GM12878 (cell line): ENCODE measurements around the gene N4BP3.

Experiments used
- BRCA1 ChIP-seq: IDR thresholded peaks from 2 replicates; pipeline ENCODE4 v1.6.1; 2011; ENCODE audit warnings: low read depth, low read length, improper control_type of control experiment
- CBX5 ChIP-seq: sonication (generic); IDR thresholded peaks from 2 replicates; pipeline ENCODE4 v1.6.1; 2016; ENCODE audit warnings: low read depth, moderate library complexity, mild to moderate bottlenecking, inconsistent platforms
- EGR1 ChIP-seq, 2 experiments: IDR thresholded peaks; 1 replicate in 1 of 2; 2 replicates in 1 of 2; pipeline ENCODE4 v1.6.1; 2011 to 2012; ENCODE audit warnings: low read depth in 2 of 2, low read length in 2 of 2, borderline replicate concordance in 1 of 2, mild to moderate bottlenecking in 1 of 2, moderate library complexity in 1 of 2
- EP300 ChIP-seq, 2 experiments: fragments of 150-350 bp in 1 of 2; IDR thresholded peaks; 2 replicates each; pipeline ENCODE4 v1.6.1; 2011 to 2012; ENCODE audit warnings: low read depth in 2 of 2, low read length in 2 of 2, borderline replicate concordance in 1 of 2, improper control_type of control experiment in 1 of 2, inconsistent platforms in 1 of 2; ENCODE audit not compliant: control insufficient read depth in 1 of 2
- GABPA ChIP-seq: IDR thresholded peaks from 2 replicates; pipeline ENCODE4 v1.6.1; 2014; ENCODE audit warnings: antibody characterized with exemption, low read depth, mild to moderate bottlenecking, inconsistent platforms
- NFYB ChIP-seq: IDR thresholded peaks from 2 replicates; pipeline ENCODE4 v1.6.1; 2011; ENCODE audit warnings: low read depth, mild to moderate bottlenecking, low read length, improper control_type of control experiment, moderate library complexity; ENCODE audit not compliant: insufficient read depth
- POLR2AphosphoS2 ChIP-seq: IDR thresholded peaks from 2 replicates; pipeline ENCODE4 v1.6.1; 2011; ENCODE audit warnings: low read depth, mild to moderate bottlenecking, low read length, improper control_type of control experiment, moderate library complexity
- POLR2AphosphoS5 ChIP-seq: IDR thresholded peaks from 2 replicates; pipeline ENCODE4 v1.6.1; 2011; ENCODE audit warnings: mild to moderate bottlenecking, low read length, inconsistent platforms
- TF ChIP-seq, protein P1 (sequence below), 3 experiments: IDR thresholded peaks in 2 of 3; conservative IDR thresholded peaks in 1 of 3; 2 replicates each; pipeline ENCODE4 v1.5.1; 2011; ENCODE audit warnings: low read depth in 3 of 3, low read length in 3 of 3, mild to moderate bottlenecking in 3 of 3, control low read depth in 2 of 3, moderate library complexity in 2 of 3, inconsistent platforms in 1 of 3, mixed read lengths in 1 of 3; ENCODE audit not compliant: control insufficient read depth in 2 of 3, insufficient read depth in 1 of 3; ENCODE audit errors: extremely low read depth in 1 of 3
- TF ChIP-seq, protein P2 (sequence below): IDR thresholded peaks from 2 replicates; pipeline ENCODE4 v1.6.1; 2012; ENCODE audit warnings: low read depth, low read length, improper control_type of control experiment
- TF ChIP-seq, protein P3 (sequence below): IDR thresholded peaks from 2 replicates; pipeline ENCODE4 v1.6.1; 2012; ENCODE audit warnings: mild to moderate bottlenecking, low read depth, low read length

DNA sequence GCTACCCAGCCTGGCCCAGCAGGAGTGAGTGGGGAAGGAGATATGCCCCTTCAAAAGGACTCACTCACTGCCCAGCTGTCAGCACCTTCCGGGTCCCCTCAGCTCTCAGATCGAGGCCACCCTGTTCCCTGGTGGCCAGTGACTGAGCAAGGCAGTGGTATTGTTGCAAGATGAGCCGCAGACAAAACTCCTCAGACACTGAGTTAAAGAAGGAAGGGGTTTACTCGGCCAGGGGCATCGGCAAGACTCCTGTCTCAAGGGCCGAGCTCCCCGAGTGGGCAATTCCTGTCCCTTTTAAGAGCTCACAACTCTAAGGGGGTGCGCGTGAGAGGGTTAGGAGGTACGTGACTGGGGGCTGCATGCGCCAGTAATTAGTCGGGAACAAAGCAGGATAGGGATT lies 9.7 kb upstream of the N4BP3 start:
- TF ChIP-seq, protein P1, sequence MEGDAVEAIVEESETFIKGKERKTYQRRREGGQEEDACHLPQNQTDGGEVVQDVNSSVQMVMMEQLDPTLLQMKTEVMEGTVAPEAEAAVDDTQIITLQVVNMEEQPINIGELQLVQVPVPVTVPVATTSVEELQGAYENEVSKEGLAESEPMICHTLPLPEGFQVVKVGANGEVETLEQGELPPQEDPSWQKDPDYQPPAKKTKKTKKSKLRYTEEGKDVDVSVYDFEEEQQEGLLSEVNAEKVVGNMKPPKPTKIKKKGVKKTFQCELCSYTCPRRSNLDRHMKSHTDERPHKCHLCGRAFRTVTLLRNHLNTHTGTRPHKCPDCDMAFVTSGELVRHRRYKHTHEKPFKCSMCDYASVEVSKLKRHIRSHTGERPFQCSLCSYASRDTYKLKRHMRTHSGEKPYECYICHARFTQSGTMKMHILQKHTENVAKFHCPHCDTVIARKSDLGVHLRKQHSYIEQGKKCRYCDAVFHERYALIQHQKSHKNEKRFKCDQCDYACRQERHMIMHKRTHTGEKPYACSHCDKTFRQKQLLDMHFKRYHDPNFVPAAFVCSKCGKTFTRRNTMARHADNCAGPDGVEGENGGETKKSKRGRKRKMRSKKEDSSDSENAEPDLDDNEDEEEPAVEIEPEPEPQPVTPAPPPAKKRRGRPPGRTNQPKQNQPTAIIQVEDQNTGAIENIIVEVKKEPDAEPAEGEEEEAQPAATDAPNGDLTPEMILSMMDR (IDR thresholded peaks at IDR 0.05 in 2 of 3, conservative IDR thresholded peaks at IDR 0.05 in 1 of 3; ENCODE audit: control insufficient read depth in 2 of 3, extremely low read depth in 1 of 3, insufficient read depth in 1 of 3, low read depth in 3 of 3, low read length in 3 of 3): no peak
- TF ChIP-seq EP300 (IDR thresholded peaks at IDR 0.05; ENCODE audit: borderline replicate concordance in 1 of 2, control insufficient read depth in 1 of 2, low read depth in 2 of 2, low read length in 2 of 2) (no peak), POLR2AphosphoS5 (no peak), BRCA1 (no peak), EGR1 (IDR thresholded peaks at IDR 0.05; ENCODE audit: borderline replicate concordance in 1 of 2, low read depth in 2 of 2, low read length in 2 of 2) (no peak), POLR2AphosphoS2 (no peak), CBX5 (no peak), GABPA (no peak), NFYB (no peak)
- TF ChIP-seq, protein P2, sequence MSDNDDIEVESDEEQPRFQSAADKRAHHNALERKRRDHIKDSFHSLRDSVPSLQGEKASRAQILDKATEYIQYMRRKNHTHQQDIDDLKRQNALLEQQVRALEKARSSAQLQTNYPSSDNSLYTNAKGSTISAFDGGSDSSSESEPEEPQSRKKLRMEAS: no peak
- TF ChIP-seq, protein P3, sequence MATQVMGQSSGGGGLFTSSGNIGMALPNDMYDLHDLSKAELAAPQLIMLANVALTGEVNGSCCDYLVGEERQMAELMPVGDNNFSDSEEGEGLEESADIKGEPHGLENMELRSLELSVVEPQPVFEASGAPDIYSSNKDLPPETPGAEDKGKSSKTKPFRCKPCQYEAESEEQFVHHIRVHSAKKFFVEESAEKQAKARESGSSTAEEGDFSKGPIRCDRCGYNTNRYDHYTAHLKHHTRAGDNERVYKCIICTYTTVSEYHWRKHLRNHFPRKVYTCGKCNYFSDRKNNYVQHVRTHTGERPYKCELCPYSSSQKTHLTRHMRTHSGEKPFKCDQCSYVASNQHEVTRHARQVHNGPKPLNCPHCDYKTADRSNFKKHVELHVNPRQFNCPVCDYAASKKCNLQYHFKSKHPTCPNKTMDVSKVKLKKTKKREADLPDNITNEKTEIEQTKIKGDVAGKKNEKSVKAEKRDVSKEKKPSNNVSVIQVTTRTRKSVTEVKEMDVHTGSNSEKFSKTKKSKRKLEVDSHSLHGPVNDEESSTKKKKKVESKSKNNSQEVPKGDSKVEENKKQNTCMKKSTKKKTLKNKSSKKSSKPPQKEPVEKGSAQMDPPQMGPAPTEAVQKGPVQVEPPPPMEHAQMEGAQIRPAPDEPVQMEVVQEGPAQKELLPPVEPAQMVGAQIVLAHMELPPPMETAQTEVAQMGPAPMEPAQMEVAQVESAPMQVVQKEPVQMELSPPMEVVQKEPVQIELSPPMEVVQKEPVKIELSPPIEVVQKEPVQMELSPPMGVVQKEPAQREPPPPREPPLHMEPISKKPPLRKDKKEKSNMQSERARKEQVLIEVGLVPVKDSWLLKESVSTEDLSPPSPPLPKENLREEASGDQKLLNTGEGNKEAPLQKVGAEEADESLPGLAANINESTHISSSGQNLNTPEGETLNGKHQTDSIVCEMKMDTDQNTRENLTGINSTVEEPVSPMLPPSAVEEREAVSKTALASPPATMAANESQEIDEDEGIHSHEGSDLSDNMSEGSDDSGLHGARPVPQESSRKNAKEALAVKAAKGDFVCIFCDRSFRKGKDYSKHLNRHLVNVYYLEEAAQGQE: no peak
